Measurements from ENCODE around the gene NRXN2.

The NRXN2 gene

DNA sequence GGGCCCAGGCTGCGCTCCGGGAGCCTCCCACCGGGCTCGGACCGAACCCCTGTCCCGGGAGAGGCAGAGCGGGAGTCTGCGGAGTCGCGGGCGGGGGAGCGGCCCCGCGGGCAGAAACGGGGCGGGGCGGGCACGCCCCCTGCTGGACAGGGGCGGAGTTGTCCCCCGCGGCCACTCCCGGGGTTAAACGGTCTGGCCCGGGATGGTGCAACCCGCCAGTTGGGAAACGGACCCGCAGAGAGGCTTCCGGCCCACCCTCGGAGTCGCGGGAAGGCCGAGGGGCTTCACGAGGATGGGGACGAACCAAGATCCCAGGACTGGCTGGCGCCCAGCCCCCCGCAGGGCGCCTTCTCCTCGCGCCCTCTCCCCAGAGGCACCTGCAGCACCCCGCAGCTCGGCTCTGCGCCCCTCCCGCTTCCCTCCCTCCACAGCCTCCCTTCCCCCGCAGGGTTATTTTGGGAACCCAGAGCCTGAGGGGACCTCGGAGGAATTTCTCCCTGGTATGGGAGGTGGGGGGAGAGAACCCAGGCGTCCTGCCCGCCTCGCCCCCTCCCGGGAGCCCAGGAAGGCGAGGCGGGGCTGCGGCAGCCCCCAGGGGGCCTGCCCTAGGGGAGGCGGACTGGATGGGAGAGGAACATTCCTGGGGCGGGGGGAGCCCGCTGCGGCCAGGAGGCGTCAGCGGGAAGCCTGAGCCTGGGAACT is 20.0 kb upstream of the NRXN2 start:
- peak; percentile 73 to 84 for DNase-seq

DNA sequence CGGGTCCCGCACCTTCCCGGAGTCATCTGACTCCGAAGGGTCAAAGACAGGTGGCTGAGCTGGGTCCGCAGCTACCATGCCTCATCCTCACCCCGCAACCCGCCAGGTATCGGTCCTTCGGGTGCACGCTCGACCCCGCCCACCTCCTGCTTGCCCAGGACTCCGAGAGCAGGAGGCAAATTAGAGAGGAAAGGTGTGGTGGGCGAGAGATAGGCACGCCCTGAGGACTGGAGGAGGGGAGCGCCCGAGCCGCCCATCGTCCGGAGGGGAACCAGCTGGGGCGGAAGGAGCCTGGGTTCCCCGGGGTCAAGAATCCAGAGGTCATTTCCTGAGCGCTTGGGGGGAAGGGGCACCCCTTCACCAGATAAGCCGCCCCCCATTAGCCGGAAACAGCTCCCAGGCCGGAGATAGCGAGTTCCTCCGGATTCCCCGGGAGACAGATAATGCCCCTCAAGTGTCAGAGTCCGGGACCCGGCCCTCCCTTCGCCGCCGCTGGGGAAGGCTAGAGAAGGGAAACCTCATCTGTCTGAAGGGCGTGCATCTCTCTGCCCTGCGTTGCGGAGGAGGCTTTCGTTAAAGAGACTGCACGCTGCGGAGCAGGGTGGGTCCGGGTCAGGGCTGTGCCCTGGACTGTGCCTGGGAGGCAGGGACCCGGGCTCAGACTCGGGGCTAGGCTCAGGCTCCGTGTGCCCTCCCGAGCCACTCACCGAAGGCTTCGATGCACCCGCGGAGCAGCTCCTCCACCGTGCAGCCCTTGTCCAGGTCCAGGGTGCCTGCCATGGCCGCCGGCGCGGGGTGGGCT is 19.3 kb upstream of the NRXN2 start:
- no peak for DNase-seq

DNA sequence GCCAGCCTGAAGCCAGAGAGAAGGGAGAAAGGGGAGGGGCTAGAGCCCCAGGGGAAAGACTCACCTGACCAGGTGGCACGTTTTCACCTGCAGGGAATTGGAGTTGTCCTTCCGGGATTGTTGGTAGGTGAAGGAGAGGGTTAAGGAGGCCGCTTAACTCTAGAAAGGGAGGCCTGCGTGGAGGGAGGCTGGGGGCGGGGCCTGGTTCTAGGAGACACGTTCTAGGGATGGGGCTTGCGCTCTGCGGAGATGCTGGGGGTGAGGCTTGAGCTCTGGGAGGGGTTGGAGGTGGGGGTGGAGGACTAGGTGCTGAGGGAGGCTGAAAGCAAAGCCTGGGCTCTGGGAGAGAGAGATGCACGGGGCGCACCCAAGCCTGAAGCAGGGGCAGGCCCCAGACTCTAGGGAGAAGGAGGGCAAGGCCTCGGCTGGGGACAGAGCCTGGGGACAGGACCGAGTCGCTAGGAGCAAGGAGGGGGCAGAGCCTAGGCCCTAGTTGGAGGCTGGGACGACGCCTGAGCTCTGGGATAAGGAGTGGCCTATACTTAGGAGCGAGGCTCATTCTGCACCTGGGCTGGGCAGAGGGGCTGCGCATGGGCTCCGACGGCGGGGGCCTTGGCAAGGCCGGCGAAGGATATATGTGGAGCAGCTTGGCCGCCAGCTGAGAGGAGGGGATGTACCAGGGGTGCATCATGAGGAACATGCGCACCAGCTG is 18.5 kb upstream of the NRXN2 start:
- no peak for DNase-seq

DNA sequence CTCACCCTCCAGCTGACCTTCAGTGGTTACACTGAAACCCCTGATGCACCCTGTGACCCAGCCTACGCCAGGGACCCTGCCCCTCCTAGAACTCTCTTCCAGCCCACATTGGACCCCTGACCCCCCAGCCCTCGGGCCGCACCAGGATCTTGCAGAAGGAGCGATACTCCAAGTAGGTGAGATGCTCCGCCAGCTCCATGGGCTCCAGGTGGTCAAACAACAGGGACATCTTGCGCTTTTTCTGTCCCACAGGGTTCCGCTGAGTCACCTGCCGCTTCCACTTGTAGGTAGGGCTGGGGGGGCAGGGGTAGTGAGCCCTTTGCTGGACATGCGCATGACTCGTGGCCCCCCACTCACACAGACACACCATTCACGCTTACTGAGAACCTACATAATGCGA is 16.9 kb upstream of the NRXN2 start:
- no peak for DNase-seq

DNA sequence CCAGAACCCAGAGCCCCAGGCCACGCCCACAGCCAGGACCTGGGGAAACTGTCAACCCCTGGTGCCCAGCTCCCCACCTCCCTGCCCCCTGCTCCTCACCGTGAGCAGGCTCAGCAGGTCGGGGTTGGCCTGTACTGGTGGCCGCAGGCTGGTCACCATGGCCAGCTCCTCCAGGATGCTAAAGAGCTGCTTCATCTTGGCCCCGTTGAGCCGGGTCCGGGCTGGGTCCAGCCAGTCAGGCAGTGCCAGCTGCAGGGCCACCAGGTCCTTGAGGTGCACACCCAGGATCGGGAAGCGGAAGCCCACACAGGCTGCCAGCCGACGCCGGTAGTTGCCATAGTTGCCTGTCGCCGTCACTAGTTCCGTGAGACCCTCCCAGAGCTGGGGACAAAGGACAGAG is 13.7 kb upstream of the NRXN2 start:
- DNase-seq: no peak

DNA sequence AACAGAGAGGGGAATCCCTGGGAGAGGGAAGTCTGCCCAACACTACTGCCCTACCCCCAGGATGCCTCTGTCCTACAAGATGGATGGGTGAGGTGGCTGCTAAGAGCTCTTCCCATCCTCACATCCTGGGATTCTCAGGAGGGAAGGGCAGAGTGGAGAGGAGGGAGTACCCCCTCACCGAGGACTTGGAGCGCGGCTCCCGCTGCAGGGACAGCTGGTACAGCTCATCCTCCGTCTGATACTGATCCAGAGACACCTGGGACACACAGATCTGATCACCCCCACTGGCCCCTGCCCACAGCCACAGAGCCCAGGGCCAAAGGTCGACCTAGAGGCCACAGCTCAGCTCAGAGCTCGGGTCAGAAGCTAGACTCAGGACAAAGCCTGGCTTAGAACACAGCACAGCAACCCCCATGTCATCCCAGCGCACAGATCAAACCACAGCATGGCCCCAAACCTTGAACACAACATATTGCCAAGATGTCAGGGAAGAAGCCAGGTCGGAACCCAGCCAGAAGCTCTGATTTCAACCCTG is 12.8 kb upstream of the NRXN2 start:
- DNase-seq: no peak

DNA sequence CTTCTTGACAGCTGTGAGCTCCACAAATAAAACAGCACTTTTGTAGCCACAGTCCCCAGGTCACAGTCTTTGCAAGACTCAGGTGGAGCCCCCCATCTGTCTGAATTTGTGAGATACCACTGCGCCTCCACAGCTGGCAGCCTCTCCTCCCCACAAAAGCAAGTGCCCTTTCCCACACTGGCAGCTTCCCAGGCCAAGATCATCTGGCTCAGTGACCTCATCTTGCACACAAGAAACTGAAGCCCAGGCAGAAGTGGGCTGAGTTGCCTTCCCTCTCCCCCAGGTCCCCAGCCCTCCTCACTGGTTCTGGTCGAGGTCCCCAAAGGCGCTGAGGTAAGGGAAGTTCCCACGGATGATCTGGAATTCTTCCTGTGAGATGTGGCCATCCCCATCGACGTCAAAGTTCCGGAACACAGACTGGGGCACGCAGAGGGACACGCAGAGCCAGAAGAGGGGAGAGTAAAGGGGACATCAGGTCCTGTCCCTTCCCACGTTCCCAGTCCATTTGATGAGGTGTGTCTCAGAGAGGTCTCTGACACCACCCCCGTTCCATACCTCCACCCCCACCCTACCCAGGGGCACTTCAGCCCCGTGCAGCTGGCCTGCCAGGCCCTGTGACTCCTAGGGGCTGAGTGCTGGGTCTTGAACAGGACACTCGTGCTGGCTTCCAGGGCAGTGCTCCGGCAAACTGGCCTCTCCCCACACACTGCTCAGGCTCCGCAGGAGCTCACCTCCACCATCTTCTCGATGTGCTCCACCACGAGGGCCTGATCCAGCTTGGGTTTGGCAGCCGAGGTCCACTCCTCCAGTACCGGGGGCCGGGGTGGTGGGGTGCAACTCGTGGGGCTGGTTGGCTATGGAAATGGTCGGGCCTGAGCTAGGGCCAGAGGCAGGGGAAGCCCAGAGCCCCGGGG is 12.1 kb upstream of the NRXN2 start:
- DNase-seq: no peak

DNA sequence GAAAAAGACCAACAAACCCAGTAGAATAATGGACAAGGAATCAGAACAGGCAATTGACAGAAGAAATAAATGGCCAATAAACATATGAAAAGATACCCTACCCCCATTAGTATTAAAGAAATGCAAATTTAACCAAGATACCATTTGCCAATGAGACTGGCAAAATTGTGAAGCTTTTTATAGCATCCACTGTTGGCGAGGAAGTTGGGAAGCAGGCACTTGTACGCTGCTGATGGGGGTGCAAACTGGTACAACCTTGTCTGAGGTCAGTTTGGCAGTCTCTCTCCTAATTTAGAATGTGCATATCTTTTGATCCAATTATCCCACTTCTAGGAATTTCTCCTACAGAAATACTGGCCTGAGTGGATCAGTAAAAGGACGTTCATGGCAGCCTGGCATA is 8.6 kb upstream of the NRXN2 start:
- no peak for DNase-seq

DNA sequence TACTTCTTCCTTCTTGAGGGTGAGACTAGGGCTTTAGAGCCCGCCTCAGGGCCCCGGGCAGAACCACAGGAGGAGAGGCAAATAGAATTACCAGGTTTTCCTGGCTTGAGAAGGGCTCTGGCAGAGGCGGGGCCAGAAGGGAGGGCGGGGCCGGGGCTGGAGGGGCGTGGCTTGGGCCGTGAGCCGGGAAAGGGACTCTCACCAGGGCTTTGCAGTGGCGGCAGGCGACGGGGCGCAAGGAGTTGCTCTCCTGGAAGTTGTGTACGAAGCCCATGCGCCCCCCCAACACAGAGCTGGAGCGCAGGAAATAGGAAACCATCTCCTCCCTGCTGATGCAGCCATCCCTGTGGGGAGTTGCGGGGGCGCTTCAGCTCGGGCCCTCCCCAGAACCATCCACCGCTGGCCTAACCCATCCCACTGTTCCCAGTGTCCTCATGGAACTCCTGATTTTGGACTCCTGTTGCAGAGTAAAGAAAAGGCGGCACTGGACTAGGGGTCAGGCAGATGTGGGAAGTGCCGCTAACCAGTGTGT is 6.9 kb upstream of the NRXN2 start:
- peak in 1 of 2 donors; percentile 30 for DNase-seq

DNA sequence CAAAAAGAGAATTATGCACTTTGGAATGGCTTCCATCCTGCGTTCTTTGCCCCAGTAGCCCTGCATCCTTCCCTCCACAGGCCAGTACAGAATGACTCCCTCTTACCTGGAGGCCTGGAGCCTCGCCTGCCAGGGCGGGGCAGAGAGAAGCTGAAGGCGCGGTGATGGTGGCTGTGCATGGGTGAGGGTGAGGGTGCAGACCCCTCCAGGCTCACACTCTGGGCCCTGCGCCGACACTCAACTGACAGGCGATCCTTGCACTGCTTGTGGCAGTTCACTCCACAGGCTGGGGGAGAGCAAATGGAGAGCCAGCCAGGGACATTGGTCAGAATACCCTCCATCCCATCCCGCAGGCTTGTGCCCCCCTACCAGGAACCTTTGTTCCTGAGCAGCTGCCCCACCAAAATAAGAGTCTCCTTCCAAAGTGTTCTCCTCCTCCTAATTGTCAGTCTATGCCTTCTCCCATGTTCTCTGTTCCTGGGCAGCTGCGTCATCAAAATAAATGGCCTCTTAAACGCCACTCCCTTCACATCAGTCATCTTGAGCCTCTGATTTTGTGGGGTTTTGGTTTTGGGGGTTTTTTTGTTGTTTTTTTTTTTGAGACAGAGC is 5.9 kb upstream of the NRXN2 start:
- no peak for DNase-seq

DNA sequence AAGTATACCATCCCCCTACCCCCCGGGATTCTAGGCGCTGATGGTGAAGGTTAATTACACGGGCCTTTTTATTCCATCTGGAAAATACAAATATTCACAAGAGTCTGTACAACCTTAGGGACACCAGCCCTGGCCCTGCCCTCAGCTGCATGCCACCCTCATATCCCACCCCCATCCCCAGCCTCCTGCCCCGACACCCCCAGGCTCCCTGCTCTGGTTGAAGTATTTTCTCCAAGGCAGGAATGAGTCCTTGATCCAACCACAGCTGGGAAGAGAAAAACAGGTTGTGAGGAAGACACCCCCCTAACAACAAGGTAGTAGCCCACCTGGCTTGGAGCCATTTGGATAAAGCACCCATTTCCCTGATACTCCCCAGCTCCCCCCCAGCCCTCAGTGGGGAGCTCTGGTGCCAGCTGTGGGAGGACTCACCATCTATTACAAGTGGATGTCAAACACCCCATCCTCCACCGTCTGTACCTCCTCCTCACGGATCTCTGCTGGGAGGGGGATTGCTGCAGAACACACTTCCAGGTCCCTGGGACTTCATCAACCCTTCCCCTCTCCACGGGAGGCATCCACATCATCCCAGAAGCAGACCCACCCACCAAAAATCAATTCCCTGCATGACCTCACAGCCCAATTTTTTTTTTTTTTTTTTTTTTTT is 4.0 kb upstream of the NRXN2 start:
- DNase-seq: no peak

DNA sequence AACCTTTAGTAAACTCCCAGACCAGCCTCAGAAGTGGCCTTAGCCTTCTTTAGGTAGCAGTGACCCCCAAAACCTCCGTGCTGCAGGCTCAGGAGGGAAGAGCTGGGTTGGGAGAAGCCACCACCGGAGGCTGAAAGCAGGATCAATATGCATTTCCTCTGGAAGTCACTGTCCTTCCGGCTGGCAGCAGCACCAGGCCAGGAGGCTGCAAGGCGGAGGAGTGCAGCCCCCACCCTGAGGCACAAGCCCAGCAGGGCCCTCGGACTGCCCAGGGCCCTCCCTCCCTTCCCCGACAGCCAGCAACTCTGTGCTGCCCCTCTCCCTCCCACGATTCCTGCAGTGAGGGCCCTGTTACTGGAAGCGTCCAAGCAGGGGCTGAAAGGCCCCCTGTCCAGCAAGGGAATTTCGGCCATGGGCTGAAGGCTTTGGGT is 3.2 kb upstream of the NRXN2 start:
- no peak for DNase-seq

DNA sequence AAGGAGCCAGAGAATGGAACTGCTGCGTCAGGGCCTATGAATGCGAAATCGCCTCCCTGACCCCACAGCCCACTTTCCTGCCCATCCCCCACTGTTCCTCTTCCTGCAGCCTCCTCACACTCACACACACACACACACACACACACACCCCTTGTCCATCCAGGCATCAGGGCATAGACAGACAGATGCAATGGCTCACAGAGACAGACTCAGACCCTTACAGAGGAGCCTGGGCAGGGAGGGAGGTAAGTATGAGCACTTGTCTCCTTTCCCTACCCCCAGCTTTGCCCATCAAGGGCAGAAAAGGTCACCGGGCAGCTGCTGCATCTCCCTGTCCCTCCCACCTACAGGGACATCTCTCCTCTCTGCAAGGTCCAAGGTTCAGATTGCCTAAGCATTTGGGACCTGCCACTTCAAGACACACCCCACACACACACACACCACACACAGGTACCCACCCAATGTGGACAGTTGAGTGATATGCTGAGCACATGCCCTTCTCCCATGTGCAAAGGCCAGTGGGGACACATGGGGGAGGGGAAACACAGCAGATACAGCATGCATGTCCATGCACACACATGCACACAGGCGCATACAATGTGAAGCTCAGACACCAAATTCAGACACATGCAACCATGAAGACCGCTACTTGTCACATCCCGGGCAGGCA is 2.0 kb upstream of the NRXN2 start:
- DNase-seq: no peak

DNA sequence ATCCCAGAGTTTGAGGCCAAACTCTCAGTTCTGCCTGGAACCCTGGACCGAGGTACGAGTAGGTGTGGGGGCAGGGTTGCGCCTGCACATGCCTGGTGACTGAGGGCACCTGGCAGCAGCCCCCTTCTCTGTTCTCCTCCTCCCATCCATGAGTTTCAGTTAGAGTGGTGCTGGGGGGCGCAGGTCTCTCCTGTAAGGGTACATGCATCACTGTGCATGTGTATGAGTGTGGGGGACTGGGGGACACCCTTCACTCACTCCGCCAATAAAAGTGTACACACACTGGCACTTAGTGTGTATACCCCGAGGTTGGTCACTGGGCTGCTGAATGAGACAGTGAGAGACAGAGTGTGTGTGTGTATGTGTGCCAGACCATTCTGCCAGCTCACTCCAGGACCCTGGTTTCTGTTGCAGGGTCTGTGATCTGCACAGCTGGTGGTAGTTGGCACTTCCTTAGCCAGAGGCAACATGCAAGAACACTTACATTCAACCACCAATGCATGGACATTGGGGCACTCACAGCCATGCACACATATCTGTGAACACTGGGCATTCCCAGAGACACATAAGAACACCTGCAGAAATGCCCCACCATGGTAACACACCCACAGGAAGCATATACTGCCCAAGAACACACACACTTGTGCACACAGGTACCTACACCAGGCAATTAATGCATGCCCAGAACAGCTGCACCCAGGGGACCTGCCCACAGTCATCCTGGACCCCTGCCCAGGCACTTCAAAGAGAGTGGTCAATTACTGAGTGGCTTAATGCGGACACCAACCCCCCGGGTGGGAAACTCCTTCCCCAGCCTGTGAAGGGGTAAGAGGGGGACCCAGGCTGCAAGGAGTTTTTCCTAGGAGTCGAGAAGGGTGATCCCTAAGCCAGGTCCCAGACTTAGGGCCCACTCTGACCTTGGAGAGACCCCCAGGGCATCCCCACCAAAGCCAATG is 1.2 kb upstream of the NRXN2 start:
- no peak for DNase-seq

DNA sequence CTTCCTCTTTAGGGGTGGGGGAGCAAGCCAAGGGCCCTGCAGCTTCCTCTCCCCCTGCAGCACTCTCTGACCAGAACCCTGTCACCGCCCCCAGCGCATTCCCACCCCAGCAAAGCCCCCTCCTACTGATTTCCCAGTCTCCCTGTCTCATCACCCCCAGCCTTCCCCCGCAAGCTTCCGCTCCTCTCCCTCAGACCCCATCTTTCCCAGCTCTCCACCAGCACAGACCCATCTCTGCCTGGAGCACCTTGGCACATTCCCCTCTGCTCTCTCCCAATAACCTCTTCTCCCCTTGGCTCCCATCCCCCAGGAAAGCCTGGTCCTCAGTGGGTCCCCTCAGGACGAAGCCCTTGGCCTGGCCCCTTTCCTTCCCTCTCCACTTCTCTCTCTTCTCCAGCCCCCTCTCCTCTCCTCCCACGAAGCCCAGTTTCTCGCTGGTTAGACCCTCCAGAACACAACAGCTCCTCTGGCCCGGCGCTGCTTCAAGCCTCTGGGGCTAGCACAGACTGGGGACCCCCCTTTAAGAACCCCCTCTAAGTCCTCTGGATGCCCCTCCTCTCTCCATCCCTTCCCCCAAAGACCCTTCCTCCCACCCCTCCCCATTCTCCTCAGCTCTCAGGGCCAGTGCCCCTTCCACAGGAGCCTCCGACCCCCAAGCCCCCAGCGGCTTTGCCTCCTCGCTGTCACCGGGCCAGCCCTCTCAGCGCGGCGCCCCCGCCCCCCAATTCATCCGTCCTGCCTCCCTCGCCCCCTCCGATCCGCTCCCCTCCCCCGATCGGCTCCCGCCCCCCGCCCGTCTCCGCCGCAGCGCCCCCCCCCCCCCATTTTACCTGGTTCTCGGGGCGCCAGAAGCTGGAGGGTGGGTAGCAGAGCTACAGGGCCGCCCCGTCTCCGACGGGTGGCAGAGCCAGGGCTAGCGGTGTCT is 594 bp downstream of the NRXN2 start:
- DNase-seq: no peak

DNA sequence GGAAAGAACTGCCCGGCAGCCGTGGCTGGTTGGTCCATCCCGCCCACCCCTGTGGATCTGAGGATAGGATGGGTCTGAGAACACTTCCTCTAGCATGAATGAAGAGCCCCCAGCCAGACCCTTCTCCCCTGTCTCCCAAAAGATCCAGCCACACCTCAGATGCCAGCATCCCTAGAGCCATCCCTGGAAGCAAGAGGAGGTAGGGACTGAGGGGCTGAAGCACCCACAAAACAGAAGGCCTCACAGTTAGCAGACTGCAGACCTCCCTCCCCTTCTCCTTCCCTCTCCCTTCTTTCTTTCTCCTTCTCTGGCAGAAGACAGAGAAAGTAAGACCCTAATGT is 1.7 kb downstream of the NRXN2 start:
- DNase-seq: no peak

DNA sequence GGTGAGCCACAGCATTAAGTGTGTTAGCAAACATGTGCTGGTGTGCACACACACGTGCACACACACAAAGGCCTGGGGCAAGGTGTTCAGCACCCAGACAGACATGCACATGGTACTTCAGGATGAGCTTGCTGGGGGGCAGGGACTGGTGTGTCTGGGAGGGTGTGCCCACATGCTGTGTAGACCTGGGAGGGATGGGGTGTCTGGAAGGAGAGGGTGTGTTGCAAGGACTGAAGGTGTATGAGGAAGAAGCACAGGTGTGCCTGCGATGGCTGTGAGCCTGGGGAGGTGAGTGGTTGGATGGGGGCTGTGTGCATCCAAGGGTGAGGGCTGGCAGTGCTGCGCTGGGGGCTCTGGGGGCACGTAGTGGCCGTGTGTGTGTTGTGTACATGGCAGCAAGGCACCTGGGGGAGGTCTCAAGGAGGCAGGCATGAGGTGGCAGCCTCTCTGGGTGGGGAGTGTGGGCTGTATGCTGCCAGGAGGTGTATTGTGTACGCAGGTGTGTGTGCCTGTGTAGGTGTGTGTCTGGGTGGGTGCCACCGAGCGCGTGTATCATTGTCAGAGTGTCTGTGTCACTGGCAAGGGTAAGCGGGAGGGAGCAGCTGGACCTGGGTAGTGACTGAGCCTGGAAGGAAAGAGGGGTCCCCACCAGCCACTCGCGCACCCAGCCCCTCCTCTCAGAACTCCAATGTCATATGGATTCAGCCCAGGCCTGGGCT is 2.2 kb downstream of the NRXN2 start:
- no peak for DNase-seq

DNA sequence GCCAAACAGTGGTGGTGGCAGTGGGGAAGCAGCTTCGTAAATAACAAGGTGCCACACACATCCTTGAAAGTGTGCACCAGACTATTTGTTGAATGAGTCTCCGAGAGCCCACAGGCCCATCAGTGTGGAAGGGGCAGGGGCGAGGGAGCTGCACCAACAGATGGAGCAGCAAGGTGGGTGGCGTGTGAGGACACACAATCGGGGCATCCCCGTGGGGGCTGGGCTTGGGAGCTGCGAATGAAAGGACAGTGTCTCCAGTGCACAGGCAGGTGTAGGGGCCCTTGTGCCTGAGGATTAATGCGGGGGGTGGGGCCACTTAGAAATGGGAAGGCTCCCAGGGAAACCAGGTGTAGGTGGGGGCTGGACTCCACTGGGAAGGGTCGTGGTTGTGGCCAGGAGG is 2.8 kb downstream of the NRXN2 start:
- DNase-seq: no peak
